HG03196 (cell line): ENCODE measurements around the gene SARDH.

Source experiments
- ATAC-seq: cut with Tn5 transposase; IDR thresholded peaks from one replicate; pipeline ENCODE4 v1.9.1; 2021; ENCODE audit not compliant: unreplicated experiment

Gene SARDH

GRCh38 chr9:133704711-133705181 lies 33.4 kb downstream of the SARDH start:
- ATAC-seq: no peak

- ATAC-seq: no peak
Observed at GRCh38 chr9:133703591-133704399, 34.4 kb downstream of the SARDH start.

GRCh38 chr9:133702798-133703590 lies 35.2 kb downstream of the SARDH start:
- no peak for ATAC-seq

GRCh38 chr9:133701981-133702797 lies 36.0 kb downstream of the SARDH start:
- ATAC-seq: no peak

GRCh38 chr9:133701321-133701980 lies 36.7 kb downstream of the SARDH start:
- ATAC-seq: no peak

GRCh38 chr9:133700819-133701320 lies 37.3 kb downstream of the SARDH start:
- no peak for ATAC-seq

- ATAC-seq: no peak
Observed at GRCh38 chr9:133699546-133699945, 38.6 kb downstream of the SARDH start.

GRCh38 chr9:133696071-133696472 lies 42.1 kb downstream of the SARDH start:
- ATAC-seq: no peak

- no peak for ATAC-seq
Observed at GRCh38 chr9:133694686-133695085, 43.5 kb downstream of the SARDH start.

GRCh38 chr9:133693703-133694529 lies 44.2 kb downstream of the SARDH start:
- ATAC-seq: no peak

- no peak for ATAC-seq
Observed at GRCh38 chr9:133693116-133693515, 45.0 kb downstream of the SARDH start.

GRCh38 chr9:133692364-133692985 lies 45.7 kb downstream of the SARDH start:
- no peak for ATAC-seq

GRCh38 chr9:133691626-133692363 lies 46.4 kb downstream of the SARDH start:
- ATAC-seq: no peak

GRCh38 chr9:133691191-133691590 lies 47.0 kb downstream of the SARDH start:
- ATAC-seq: no peak

- no peak for ATAC-seq
Observed at GRCh38 chr9:133690081-133690561, 48.0 kb downstream of the SARDH start.

GRCh38 chr9:133689151-133689763 lies 48.9 kb downstream of the SARDH start:
- ATAC-seq: no peak

- ATAC-seq: no peak
Observed at GRCh38 chr9:133687856-133688761, 50.0 kb downstream of the SARDH start.
